HFF-Myc (cell line): ENCODE results near the gene CLK1.

ENCODE experiments used
- DNase-seq: peaks from one replicate; pipeline ENCODE4 v3.0.0-alpha.2; 2011; ENCODE audit warnings: low read depth; ENCODE audit errors: extremely low read depth
- H3K4me3 ChIP-seq: replicated peaks from 2 replicates; pipeline ENCODE4 v1.5.1; 2011; ENCODE audit warnings: low read depth, mild to moderate bottlenecking, control low read depth, low read length
- CTCF ChIP-seq: IDR thresholded peaks from 2 replicates; pipeline ENCODE4 v1.5.1; 2012; ENCODE audit warnings: mild to moderate bottlenecking, low read depth, low read length, control low read depth; ENCODE audit errors: missing control alignments

Gene CLK1

GRCh38 chr2:200851398-200852248 is 12.8 kb downstream of the CLK1 start:
- no peak for TF ChIP-seq CTCF
- DNase-seq = no peak
- H3K4me3 ChIP-seq = no peak overlapping the region

- TF ChIP-seq CTCF = no peak
- no peak for DNase-seq
- H3K4me3 ChIP-seq = no peak overlapping the region
These were observed 13.8 kb downstream of the CLK1 start for GRCh38 chr2:200850512-200851256.

GRCh38 chr2:200847939-200848338 is 16.5 kb downstream of the CLK1 start:
- DNase-seq = no peak
- TF ChIP-seq CTCF = no peak
- H3K4me3 ChIP-seq = no peak overlapping the region

GRCh38 chr2:200847269-200847668 is 17.2 kb downstream of the CLK1 start:
- no peak for DNase-seq
- H3K4me3 ChIP-seq = no peak overlapping the region
- no peak for TF ChIP-seq CTCF

GRCh38 chr2:200845669-200846325 is 18.7 kb downstream of the CLK1 start:
- H3K4me3 ChIP-seq = no peak overlapping the region
- no peak for TF ChIP-seq CTCF
- DNase-seq = no peak

GRCh38 chr2:200845194-200845593 is 19.3 kb downstream of the CLK1 start:
- TF ChIP-seq CTCF = no peak
- DNase-seq = no peak
- H3K4me3 ChIP-seq = no peak overlapping the region
